ENCODE results near the gene KRTAP19-3.

GRCh38 chr21:30478004-30478403 is 13.8 kb downstream of the KRTAP19-3 start:
- no peak for TF ChIP-seq YY1 (IDR thresholded peaks at IDR 0.05; ENCODE audit: insufficient read depth, insufficient read length)
- no peak for TF ChIP-seq ZNF274 (IDR thresholded peaks at IDR 0.05; ENCODE audit: low read depth, low read length)
- no peak for TF ChIP-seq SUZ12 (IDR thresholded peaks at IDR 0.05; ENCODE audit: extremely low read depth, insufficient read depth, insufficient read length)

All from NT2/D1 (cell line).